SU-DHL-6 (cell line): ENCODE measurements around the gene CLDN7.

Experiments used
- H2AFZ ChIP-seq: fragments of 200-600 bp; sonication (generic); 2 replicates; pipeline ENCODE4 v1.6.1; 2014; ENCODE audit warnings: low read depth, mild to moderate bottlenecking, moderate library complexity, mixed read lengths, antibody characterized with exemption, low read length; ENCODE audit not compliant: severe bottlenecking
- H3F3A ChIP-seq: fragments of 200-600 bp; shearing (Covaris generic); 2 replicates; pipeline ENCODE4 v1.6.0; 2016; ENCODE audit warnings: antibody characterized with exemption, mild to moderate bottlenecking; ENCODE audit not compliant: insufficient read depth
- H3K27ac ChIP-seq: fragments of 200-600 bp; sonication (generic); 2 replicates; pipeline ENCODE4 v1.5.1; 2016; ENCODE audit warnings: low read depth, mild to moderate bottlenecking, low read length, moderate library complexity, mixed read lengths
- H3K27me3 ChIP-seq: fragments of 200-600 bp; sonication (generic), shearing (Covaris generic); 2 replicates; pipeline ENCODE4 v1.6.0; 2014; ENCODE audit warnings: mild to moderate bottlenecking, low read length
- H3K36me3 ChIP-seq: fragments of 200-600 bp; sonication (generic); 2 replicates; pipeline ENCODE4 v1.6.1; 2014; ENCODE audit warnings: mild to moderate bottlenecking, low read length, mixed read lengths
- H3K4me2 ChIP-seq: fragments of 300-600, 200-600 bp; shearing (Covaris generic), sonication (generic); 2 replicates; pipeline ENCODE4 v1.6.0; 2014; ENCODE audit warnings: low read length, low read depth, mild to moderate bottlenecking; ENCODE audit not compliant: poor library complexity, severe bottlenecking
- H3K4me3 ChIP-seq: fragments of 200-600 bp; sonication (generic); 2 replicates; pipeline ENCODE4 v1.5.1; 2014; ENCODE audit warnings: antibody characterized with exemption, low read length, mild to moderate bottlenecking, mixed read lengths; ENCODE audit not compliant: insufficient read depth, poor library complexity, severe bottlenecking
- H3K79me2 ChIP-seq: fragments of 200-600 bp; sonication (generic); 2 replicates; pipeline ENCODE4 v1.6.1; 2014; ENCODE audit warnings: mild to moderate bottlenecking, low read length, moderate library complexity; ENCODE audit not compliant: insufficient read depth
- H3K9ac ChIP-seq: fragments of 200-600 bp; sonication (generic); 2 replicates; pipeline ENCODE4 v1.7.0; 2014; ENCODE audit warnings: mild to moderate bottlenecking, low read length
- H3K9me2 ChIP-seq: fragments of 200-600 bp; sonication (generic); replicated peaks from 2 replicates; pipeline ENCODE4 v1.6.1; 2014; ENCODE audit warnings: low read length; ENCODE audit not compliant: insufficient read depth
- H3K9me3 ChIP-seq: fragments of 200-600 bp; sonication (generic); 2 replicates; pipeline ENCODE4 v1.6.1; 2014; ENCODE audit warnings: low read length, mixed read lengths; ENCODE audit not compliant: insufficient read depth
- H4K20me1 ChIP-seq: fragments of 200-600 bp; sonication (generic); 2 replicates; pipeline ENCODE4 v1.6.1; 2014; ENCODE audit warnings: low read depth, mild to moderate bottlenecking, antibody characterized with exemption, low read length, moderate library complexity, mixed read lengths
- EZH2phosphoT487 ChIP-seq: fragments of 200-600 bp; sonication (generic), shearing (Covaris generic); conservative IDR thresholded peaks from 2 replicates; pipeline ENCODE4 v1.6.1; 2018; ENCODE audit warnings: mild to moderate bottlenecking, antibody characterized with exemption, low read length, moderate library complexity, mixed read lengths
- TF ChIP-seq, protein P1 (sequence below): fragments of 200-600 bp; sonication (generic); IDR thresholded peaks from one replicate; pipeline ENCODE4 v1.5.1; 2017; ENCODE audit warnings: antibody characterized with exemption, mild to moderate bottlenecking, low read length, moderate library complexity; ENCODE audit not compliant: insufficient read depth, poor library complexity, severe bottlenecking

Gene CLDN7

DNA sequence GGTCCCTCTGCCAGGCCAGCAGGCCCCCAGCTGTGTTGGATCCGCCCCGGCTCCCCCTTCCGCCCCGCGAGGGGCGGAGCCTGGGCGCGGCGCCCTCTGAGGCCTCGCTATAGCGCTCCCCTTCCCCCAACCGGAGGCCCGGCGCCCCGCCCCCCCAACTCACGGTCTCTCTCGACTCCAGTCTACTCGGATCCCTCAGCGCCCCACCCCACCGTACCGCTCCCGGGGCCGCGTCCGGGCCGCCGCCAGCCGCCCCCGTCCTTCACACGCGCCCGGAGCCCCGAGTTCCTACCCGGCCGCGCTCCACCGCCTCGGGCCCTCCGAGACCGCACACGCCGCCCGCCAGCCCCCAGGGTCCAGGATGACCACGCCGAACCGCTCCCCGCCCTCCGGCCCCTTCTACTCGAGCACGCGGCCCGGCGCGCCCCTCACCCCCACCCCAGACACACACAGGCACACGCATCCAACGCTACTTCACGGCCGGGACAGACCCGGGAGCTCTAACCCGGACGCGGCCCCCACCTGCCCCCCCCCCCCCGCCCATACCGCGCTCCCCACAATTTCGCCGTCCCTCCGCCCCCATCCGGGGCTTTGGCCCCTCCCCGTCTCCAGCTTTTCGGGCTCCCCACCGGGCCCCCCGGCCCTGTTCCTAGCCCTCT lies 24.4 kb downstream of the CLDN7 start:
- H2AFZ ChIP-seq, result no peak overlapping the region
- H3K9me2 ChIP-seq, result no peaks in the 10 kb centered on the region
- TF ChIP-seq, protein P1, sequence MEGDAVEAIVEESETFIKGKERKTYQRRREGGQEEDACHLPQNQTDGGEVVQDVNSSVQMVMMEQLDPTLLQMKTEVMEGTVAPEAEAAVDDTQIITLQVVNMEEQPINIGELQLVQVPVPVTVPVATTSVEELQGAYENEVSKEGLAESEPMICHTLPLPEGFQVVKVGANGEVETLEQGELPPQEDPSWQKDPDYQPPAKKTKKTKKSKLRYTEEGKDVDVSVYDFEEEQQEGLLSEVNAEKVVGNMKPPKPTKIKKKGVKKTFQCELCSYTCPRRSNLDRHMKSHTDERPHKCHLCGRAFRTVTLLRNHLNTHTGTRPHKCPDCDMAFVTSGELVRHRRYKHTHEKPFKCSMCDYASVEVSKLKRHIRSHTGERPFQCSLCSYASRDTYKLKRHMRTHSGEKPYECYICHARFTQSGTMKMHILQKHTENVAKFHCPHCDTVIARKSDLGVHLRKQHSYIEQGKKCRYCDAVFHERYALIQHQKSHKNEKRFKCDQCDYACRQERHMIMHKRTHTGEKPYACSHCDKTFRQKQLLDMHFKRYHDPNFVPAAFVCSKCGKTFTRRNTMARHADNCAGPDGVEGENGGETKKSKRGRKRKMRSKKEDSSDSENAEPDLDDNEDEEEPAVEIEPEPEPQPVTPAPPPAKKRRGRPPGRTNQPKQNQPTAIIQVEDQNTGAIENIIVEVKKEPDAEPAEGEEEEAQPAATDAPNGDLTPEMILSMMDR, result no peak
- no peak for TF ChIP-seq EZH2phosphoT487
- H3K4me2 ChIP-seq, result peak overlapping the region; percentile 67
- H3K27ac ChIP-seq, result peak overlapping the region; percentile 93
- H3K79me2 ChIP-seq, result peaks cover 42% of the 10 kb centered on the region
- 0 out of 2 replicates have a peak, but pooled peaks cover 3% of the 10 kb centered on the region for H3K36me3 ChIP-seq
- H4K20me1 ChIP-seq, result peaks cover 6% of the 10 kb centered on the region; the same call in 1 of the 2 replicates
- H3K4me3 ChIP-seq, result peak overlapping the region; percentile 98
- no peaks in the 10 kb centered on the region for H3K27me3 ChIP-seq
- peaks cover 49% of the 10 kb centered on the region for H3F3A ChIP-seq
- no peaks in the 10 kb centered on the region for H3K9me3 ChIP-seq
- peak overlapping the region; percentile 100 for H3K9ac ChIP-seq

GRCh38 chr17:7237266-7237760 lies 25.0 kb downstream of the CLDN7 start:
- peak overlapping the region; percentile 98 for H3K4me3 ChIP-seq
- H3K9me3 ChIP-seq, result no peaks in the 10 kb centered on the region
- 0 out of 2 replicates have a peak, but pooled peaks cover 3% of the 10 kb centered on the region for H3K36me3 ChIP-seq
- H3F3A ChIP-seq, result peaks cover 49% of the 10 kb centered on the region
- no peak overlapping the region for H2AFZ ChIP-seq
- no peaks in the 10 kb centered on the region for H3K9me2 ChIP-seq
- H3K79me2 ChIP-seq, result peaks cover 48% of the 10 kb centered on the region
- no peaks in the 10 kb centered on the region for H3K27me3 ChIP-seq
- H3K4me2 ChIP-seq, result peak overlapping the region; percentile 59
- H4K20me1 ChIP-seq, result peaks cover 6% of the 10 kb centered on the region; the same call in 1 of the 2 replicates
- H3K9ac ChIP-seq, result peak overlapping the region; percentile 100
- TF ChIP-seq, protein P1, result no peak
- no peak for TF ChIP-seq EZH2phosphoT487
- H3K27ac ChIP-seq, result peak overlapping the region; percentile 93

- Histone ChIP-seq H3K79me2 (peaks cover 49% of the 10 kb centered on the region), H3K27ac (0 out of 2 replicates have a peak overlapping the region, but pooled peaks have one; percentile 93), H4K20me1 (peaks cover 6% of the 10 kb centered on the region; the same call in 1 of the 2 replicates), H3K4me3 (no peak overlapping the region), H3K4me2 (no peak overlapping the region), H3K36me3 (0 out of 2 replicates have a peak, but pooled peaks cover 3% of the 10 kb centered on the region), H3K27me3 (no peaks in the 10 kb centered on the region), H3K9me2 (no peaks in the 10 kb centered on the region), H3K9ac (no peak overlapping the region), H3K9me3 (no peaks in the 10 kb centered on the region), H3F3A (peaks cover 47% of the 10 kb centered on the region), H2AFZ (no peak overlapping the region)
- no peak for TF ChIP-seq EZH2phosphoT487
- TF ChIP-seq, protein P1, result no peak
Measured at GRCh38 chr17:7236808-7237207, 25.5 kb downstream of the CLDN7 start.
